GM12878 (cell line): ENCODE results near the gene SIGLEC11. TPM values are rescaled to one million over a fixed set of nuclear protein-coding genes. Genes with fewer than 3 reads are reported as not detected.

ENCODE experiments used
- ASH2L ChIP-seq: fragments of 300-600, 200-600 bp; sonication (generic); IDR thresholded peaks from 2 replicates; pipeline ENCODE4 v1.6.1; 2017; ENCODE audit warnings: low read depth, mild to moderate bottlenecking, borderline replicate concordance
- BMI1 ChIP-seq: fragments of 450-650 bp; IDR thresholded peaks from 2 replicates; pipeline ENCODE4 v1.6.1; 2016; ENCODE audit warnings: mild to moderate bottlenecking, moderate library complexity, borderline replicate concordance
- CHD4 ChIP-seq: fragments of 200-600 bp; sonication (generic); IDR thresholded peaks from 2 replicates; pipeline ENCODE4 v1.6.1; 2016; ENCODE audit warnings: mild to moderate bottlenecking
- CREB1 ChIP-seq: IDR thresholded peaks from 2 replicates; pipeline ENCODE4 v1.6.1; 2012; ENCODE audit warnings: low read depth, mild to moderate bottlenecking, inconsistent platforms
- ESRRA ChIP-seq: IDR thresholded peaks from 2 replicates; pipeline ENCODE4 v1.6.1; 2012; ENCODE audit warnings: mild to moderate bottlenecking, low read length, improper control_type of control experiment
- GATAD2B ChIP-seq: fragments of 450-650 bp; conservative IDR thresholded peaks from 2 replicates; pipeline ENCODE4 v1.6.1; 2017; ENCODE audit warnings: low read depth, mild to moderate bottlenecking, moderate library complexity
- HCFC1 ChIP-seq: fragments of 150-350 bp; IDR thresholded peaks from 2 replicates; pipeline ENCODE4 v1.6.1; 2014; ENCODE audit warnings: low read length
- HDAC2 ChIP-seq: fragments of 200-600 bp; sonication (generic); IDR thresholded peaks from 2 replicates; pipeline ENCODE4 v1.6.1; 2017
- KLF5 ChIP-seq: fragments of 450-650 bp; IDR thresholded peaks from 2 replicates; pipeline ENCODE4 v1.6.1; 2014; ENCODE audit warnings: mild to moderate bottlenecking; ENCODE audit not compliant: partially characterized antibody
- MTA2 ChIP-seq: fragments of 450-650 bp; IDR thresholded peaks from 2 replicates; pipeline ENCODE4 v1.6.1; 2016; ENCODE audit warnings: low read depth, mild to moderate bottlenecking, moderate library complexity
- MXI1 ChIP-seq: fragments of 150-350 bp; IDR thresholded peaks from 2 replicates; pipeline ENCODE4 v1.6.1; 2011; ENCODE audit warnings: low read depth, mild to moderate bottlenecking, inconsistent platforms, low read length, improper control_type of control experiment
- MYB ChIP-seq: fragments of 150-350 bp; IDR thresholded peaks from 2 replicates; pipeline ENCODE4 v1.6.1; 2014; ENCODE audit warnings: mild to moderate bottlenecking, low read depth, low read length, borderline replicate concordance
- MYC ChIP-seq: IDR thresholded peaks from 2 replicates; pipeline ENCODE4 v1.6.1; 2011; ENCODE audit warnings: mild to moderate bottlenecking, low read length, moderate library complexity, inconsistent platforms; ENCODE audit not compliant: insufficient read depth, insufficient replicate concordance, insufficient read length, severe bottlenecking
- NBN ChIP-seq: fragments of 450-650 bp; IDR thresholded peaks from 2 replicates; pipeline ENCODE4 v1.6.1; 2016
- NFYB ChIP-seq: IDR thresholded peaks from 2 replicates; pipeline ENCODE4 v1.6.1; 2011; ENCODE audit warnings: low read depth, mild to moderate bottlenecking, low read length, improper control_type of control experiment, moderate library complexity; ENCODE audit not compliant: insufficient read depth
- PML ChIP-seq: IDR thresholded peaks from 2 replicates; pipeline ENCODE4 v1.6.1; 2012; ENCODE audit warnings: low read length, inconsistent platforms
- POU2F2 ChIP-seq: IDR thresholded peaks from 3 replicates; pipeline ENCODE4 v1.6.1; 2011; ENCODE audit warnings: low read depth, mild to moderate bottlenecking, low read length, borderline replicate concordance
- RAD51 ChIP-seq: fragments of 450-650 bp; IDR thresholded peaks from 2 replicates; pipeline ENCODE4 v1.6.1; 2016; ENCODE audit warnings: moderate library complexity, mild to moderate bottlenecking, inconsistent platforms
- TCF12 ChIP-seq: IDR thresholded peaks from 2 replicates; pipeline ENCODE4 v1.6.1; 2011; ENCODE audit warnings: low read depth, mild to moderate bottlenecking, low read length
- TCF7 ChIP-seq: IDR thresholded peaks from 2 replicates; pipeline ENCODE4 v1.6.1; 2014; ENCODE audit warnings: antibody characterized with exemption, borderline replicate concordance
- YBX1 ChIP-seq: fragments of 450-650 bp; IDR thresholded peaks from 2 replicates; pipeline ENCODE4 v1.6.1; 2016; ENCODE audit warnings: antibody characterized with exemption
- ZNF622 ChIP-seq: fragments of 450-650 bp; IDR thresholded peaks from 2 replicates; pipeline ENCODE4 v1.6.1; 2017; ENCODE audit warnings: mild to moderate bottlenecking, inconsistent platforms
- polyA plus RNA-seq, 11 experiments: library from polyadenylated mRNA; depleted of rRNA in 4 of 11; unstranded in 6 of 11; stranded (reverse) in 5 of 11; fragments of >200 nt; fragmentation: Nextera tagmentation in 4 of 11; fragmentation: Illumina TruSeq in 1 of 11; extraction: Ambion mirVana in 4 of 11; extraction: Trizol in 1 of 11; gene quantifications; 1 replicate in 1 of 11; 2 replicates in 10 of 11; pipeline versions ENCODE4 v1.2.1 to v1.2.3, GENCODE V29; 2011 to 2016; ENCODE audit warnings: inconsistent platforms in 2 of 11, missing spikeins in 2 of 11, low read depth in 1 of 11
- total RNA-seq, 4 experiments: library from RNA; depleted of rRNA in 3 of 4; stranded (reverse); fragments of >200 nt in 3 of 4; fragmentation: Illumina TruSeq in 1 of 4; extraction: Trizol in 1 of 4; gene quantifications; 2 replicates each; pipeline versions ENCODE4 v1.2.1 to v1.2.3, GENCODE V29; 2013 to 2021
- TF ChIP-seq, protein P1 (sequence below), 3 experiments: IDR thresholded peaks in 2 of 3; conservative IDR thresholded peaks in 1 of 3; 2 replicates each; pipeline ENCODE4 v1.5.1; 2011; ENCODE audit warnings: low read depth in 3 of 3, low read length in 3 of 3, mild to moderate bottlenecking in 3 of 3, control low read depth in 2 of 3, moderate library complexity in 2 of 3, inconsistent platforms in 1 of 3, mixed read lengths in 1 of 3; ENCODE audit not compliant: control insufficient read depth in 2 of 3, insufficient read depth in 1 of 3; ENCODE audit errors: extremely low read depth in 1 of 3
- TF ChIP-seq, protein P2 (sequence below): fragments of 450-650 bp; IDR thresholded peaks from 2 replicates; pipeline ENCODE4 v1.6.1; 2017; ENCODE audit warnings: mild to moderate bottlenecking, low read depth, inconsistent platforms; ENCODE audit not compliant: poor library complexity, severe bottlenecking
- TF ChIP-seq, protein P3 (sequence below): fragments of 450-650 bp; formaldehyde crosslinking; IDR thresholded peaks from 2 replicates; pipeline ENCODE4 v1.4.0; 2022; ENCODE audit warnings: mild to moderate bottlenecking, moderate library complexity

The SIGLEC11 gene
- total and polyA plus RNA-seq, 10 of the 15 experiments (the other 5 are each of a cell fraction or from before 2014, with no cell fraction given), result not detected

- TF ChIP-seq GATAD2B (no peak), MTA2 (no peak), MXI1 (no peak), ASH2L (no peak), TCF7 (no peak), MYC (no peak), CREB1 (no peak), RAD51 (no peak), HCFC1 (no peak; the same call in 1 of the 2 replicates), CHD4 (no peak), POU2F2 (peak; percentile 24; the same call in 1 of the 3 replicates), HDAC2 (no peak), MYB (no peak), ESRRA (0 out of 2 replicates have a peak, but pooled peaks have one; percentile 22), TCF12 (peak; percentile 75; the same call in 1 of the 2 replicates), NFYB (no peak), YBX1 (no peak), KLF5 (no peak), ZNF622 (no peak), PML (no peak), BMI1 (no peak), NBN (0 out of 2 replicates have a peak, but pooled peaks have one; percentile 32)
- TF ChIP-seq, protein P1, sequence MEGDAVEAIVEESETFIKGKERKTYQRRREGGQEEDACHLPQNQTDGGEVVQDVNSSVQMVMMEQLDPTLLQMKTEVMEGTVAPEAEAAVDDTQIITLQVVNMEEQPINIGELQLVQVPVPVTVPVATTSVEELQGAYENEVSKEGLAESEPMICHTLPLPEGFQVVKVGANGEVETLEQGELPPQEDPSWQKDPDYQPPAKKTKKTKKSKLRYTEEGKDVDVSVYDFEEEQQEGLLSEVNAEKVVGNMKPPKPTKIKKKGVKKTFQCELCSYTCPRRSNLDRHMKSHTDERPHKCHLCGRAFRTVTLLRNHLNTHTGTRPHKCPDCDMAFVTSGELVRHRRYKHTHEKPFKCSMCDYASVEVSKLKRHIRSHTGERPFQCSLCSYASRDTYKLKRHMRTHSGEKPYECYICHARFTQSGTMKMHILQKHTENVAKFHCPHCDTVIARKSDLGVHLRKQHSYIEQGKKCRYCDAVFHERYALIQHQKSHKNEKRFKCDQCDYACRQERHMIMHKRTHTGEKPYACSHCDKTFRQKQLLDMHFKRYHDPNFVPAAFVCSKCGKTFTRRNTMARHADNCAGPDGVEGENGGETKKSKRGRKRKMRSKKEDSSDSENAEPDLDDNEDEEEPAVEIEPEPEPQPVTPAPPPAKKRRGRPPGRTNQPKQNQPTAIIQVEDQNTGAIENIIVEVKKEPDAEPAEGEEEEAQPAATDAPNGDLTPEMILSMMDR (IDR thresholded peaks at IDR 0.05 in 2 of 3, conservative IDR thresholded peaks at IDR 0.05 in 1 of 3; ENCODE audit: control insufficient read depth in 2 of 3, extremely low read depth in 1 of 3, insufficient read depth in 1 of 3, low read depth in 3 of 3, low read length in 3 of 3), result no peak
- TF ChIP-seq, protein P2, sequence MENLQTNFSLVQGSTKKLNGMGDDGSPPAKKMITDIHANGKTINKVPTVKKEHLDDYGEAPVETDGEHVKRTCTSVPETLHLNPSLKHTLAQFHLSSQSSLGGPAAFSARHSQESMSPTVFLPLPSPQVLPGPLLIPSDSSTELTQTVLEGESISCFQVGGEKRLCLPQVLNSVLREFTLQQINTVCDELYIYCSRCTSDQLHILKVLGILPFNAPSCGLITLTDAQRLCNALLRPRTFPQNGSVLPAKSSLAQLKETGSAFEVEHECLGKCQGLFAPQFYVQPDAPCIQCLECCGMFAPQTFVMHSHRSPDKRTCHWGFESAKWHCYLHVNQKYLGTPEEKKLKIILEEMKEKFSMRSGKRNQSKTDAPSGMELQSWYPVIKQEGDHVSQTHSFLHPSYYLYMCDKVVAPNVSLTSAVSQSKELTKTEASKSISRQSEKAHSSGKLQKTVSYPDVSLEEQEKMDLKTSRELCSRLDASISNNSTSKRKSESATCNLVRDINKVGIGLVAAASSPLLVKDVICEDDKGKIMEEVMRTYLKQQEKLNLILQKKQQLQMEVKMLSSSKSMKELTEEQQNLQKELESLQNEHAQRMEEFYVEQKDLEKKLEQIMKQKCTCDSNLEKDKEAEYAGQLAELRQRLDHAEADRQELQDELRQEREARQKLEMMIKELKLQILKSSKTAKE, result no peak
- TF ChIP-seq, protein P3, sequence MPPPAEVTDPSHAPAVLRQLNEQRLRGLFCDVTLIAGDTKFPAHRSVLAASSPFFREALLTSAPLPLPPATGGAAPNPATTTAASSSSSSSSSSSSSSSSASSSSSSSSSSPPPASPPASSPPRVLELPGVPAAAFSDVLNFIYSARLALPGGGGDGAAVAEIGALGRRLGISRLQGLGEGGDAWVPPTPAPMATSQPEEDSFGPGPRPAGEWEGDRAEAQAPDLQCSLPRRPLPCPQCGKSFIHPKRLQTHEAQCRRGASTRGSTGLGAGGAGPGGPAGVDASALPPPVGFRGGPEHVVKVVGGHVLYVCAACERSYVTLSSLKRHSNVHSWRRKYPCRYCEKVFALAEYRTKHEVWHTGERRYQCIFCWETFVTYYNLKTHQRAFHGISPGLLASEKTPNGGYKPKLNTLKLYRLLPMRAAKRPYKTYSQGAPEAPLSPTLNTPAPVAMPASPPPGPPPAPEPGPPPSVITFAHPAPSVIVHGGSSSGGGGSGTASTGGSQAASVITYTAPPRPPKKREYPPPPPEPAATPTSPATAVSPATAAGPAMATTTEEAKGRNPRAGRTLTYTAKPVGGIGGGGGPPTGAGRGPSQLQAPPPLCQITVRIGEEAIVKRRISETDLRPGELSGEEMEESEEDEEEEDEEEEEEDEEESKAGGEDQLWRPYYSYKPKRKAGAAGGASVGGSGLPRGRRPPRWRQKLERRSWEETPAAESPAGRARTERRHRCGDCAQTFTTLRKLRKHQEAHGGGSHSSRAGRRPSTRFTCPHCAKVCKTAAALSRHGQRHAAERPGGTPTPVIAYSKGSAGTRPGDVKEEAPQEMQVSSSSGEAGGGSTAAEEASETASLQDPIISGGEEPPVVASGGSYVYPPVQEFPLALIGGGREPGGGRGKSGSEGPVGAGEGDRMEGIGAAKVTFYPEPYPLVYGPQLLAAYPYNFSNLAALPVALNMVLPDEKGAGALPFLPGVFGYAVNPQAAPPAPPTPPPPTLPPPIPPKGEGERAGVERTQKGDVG (CRISPR knock-in tag), result no peak
These were observed 36.7 kb downstream of the SIGLEC11 start (continued) for GRCh38 chr19:49924004-49924880.
